ENCODE results near the gene FFAR2. TPM values are rescaled to one million over a fixed set of nuclear protein-coding genes. Genes with fewer than 3 reads are reported as not detected.
A peak's percentile ranks its signal among the peaks of the same experiment; 100 is the strongest.

FFAR2 gene
- total RNA-seq, 1 donor from 2014 or later: not detected

DNA sequence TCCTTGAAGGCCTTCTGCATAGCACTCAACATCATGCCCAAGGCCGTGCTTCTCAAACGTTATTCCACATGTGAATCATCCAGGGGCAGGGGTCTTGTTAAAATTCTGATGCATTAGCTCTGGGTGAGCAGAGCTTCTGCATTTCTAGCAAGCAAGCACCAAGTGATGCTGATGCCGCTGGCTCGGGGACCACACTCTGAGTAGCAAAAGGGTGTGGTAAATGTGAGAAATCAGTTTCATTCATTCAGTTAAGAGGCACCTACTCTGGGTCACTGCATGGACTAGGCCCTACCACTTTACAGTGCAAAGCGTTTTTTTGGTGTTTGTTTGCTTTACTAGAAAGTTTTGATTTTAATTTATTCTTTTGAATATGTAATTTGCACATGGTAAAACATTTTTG lies 35.0 kb downstream of the FFAR2 start:
- no peak overlapping the region for H3K27ac ChIP-seq
- TF ChIP-seq POLR2A (IDR thresholded peaks at IDR 0.05) (no peak), POLR2AphosphoS5 (IDR thresholded peaks at IDR 0.05; ENCODE audit: insufficient read depth in 1 of 2, low read depth in 1 of 2) (no peak)
- TF ChIP-seq, protein P1, sequence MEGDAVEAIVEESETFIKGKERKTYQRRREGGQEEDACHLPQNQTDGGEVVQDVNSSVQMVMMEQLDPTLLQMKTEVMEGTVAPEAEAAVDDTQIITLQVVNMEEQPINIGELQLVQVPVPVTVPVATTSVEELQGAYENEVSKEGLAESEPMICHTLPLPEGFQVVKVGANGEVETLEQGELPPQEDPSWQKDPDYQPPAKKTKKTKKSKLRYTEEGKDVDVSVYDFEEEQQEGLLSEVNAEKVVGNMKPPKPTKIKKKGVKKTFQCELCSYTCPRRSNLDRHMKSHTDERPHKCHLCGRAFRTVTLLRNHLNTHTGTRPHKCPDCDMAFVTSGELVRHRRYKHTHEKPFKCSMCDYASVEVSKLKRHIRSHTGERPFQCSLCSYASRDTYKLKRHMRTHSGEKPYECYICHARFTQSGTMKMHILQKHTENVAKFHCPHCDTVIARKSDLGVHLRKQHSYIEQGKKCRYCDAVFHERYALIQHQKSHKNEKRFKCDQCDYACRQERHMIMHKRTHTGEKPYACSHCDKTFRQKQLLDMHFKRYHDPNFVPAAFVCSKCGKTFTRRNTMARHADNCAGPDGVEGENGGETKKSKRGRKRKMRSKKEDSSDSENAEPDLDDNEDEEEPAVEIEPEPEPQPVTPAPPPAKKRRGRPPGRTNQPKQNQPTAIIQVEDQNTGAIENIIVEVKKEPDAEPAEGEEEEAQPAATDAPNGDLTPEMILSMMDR (IDR thresholded peaks at IDR 0.05): no peak
- H3K27me3 ChIP-seq: no peaks in the 10 kb centered on the region
- no peak for DNase-seq (ENCODE audit: extremely low spot score in 2 of 2)
- H3K36me3 ChIP-seq: no peaks in the 10 kb centered on the region
- H3K9me3 ChIP-seq: no peaks in the 10 kb centered on the region
- intact Hi-C loops (cut with DNase I): no loop called here
- no peak overlapping the region for H3K4me3 ChIP-seq
- H3K4me1 ChIP-seq: no peaks in the 10 kb centered on the region

DNA sequence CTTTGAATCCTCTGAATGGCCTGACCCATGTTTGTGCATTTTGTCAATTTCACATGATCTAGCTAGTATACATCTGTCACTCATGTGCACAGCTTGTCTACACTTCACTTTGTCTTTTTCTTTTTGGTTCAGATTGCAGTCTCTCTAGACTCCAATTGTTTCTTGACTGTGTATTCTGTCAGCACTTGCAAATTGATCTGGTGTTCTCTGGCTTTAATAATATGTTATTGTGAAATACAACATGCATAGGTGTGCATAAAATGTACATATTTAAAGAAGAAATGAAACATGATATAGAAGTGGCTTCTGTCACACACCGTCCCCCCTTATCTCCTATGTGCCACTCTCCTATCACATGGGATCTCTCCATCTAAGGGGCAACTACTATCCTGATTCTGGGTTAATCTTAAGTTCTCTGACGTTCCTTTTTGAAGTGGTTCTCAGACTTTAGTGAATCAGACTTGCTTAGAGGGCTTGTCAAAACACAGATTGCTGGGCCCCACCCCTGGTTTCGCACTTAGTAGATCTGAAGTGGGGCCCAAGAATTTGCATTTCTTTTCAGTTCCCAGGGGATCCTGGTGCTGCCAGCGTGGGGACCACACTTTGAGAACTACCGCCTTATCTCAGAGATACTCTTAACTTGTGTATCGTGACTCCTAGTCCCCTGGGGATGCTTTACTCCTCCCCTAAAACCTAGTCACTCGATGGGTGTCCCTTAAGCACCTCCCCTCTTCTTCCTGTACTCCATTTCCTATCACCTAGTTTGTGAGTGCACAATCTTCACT lies 36.4 kb downstream of the FFAR2 start:
- no peak overlapping the region for H3K27ac ChIP-seq
- no peaks in the 10 kb centered on the region for H3K9me3 ChIP-seq
- no peak for DNase-seq (ENCODE audit: extremely low spot score in 2 of 2)
- no peak overlapping the region for H3K4me3 ChIP-seq
- intact Hi-C loops (cut with DNase I): no loop called here
- TF ChIP-seq POLR2AphosphoS5 (IDR thresholded peaks at IDR 0.05; ENCODE audit: insufficient read depth in 1 of 2, low read depth in 1 of 2) (no peak), POLR2A (IDR thresholded peaks at IDR 0.05) (no peak)
- TF ChIP-seq, protein P1 (IDR thresholded peaks at IDR 0.05): no peak
- H3K36me3 ChIP-seq: no peaks in the 10 kb centered on the region
- H3K27me3 ChIP-seq: no peaks in the 10 kb centered on the region
- no peaks in the 10 kb centered on the region for H3K4me1 ChIP-seq

DNA sequence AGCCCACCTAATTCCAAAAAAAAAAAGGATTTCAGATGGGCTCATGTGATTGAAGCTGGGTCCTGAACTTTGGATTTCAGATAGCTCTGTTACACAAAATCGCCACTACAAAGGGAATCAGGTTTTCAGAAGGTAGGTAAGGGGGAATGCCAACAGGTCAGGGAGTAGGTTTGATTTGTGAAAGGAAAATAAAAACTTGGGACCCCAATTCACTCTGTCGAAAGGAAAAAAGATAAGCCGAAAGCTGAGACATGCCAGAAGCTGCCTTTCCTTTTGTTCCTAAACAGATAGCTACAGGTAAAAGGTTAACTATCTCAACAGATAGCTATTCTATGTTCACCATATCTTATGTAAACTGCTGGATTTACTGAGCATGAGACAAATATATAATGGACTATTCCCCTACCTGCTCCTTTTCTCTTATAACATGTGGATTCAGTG lies 38.2 kb downstream of the FFAR2 start:
- Histone ChIP-seq H3K27me3 (no peaks in the 10 kb centered on the region), H3K9me3 (no peaks in the 10 kb centered on the region), H3K36me3 (no peaks in the 10 kb centered on the region), H3K4me3 (no peak overlapping the region), H3K4me1 (no peaks in the 10 kb centered on the region), H3K27ac (no peak overlapping the region)
- DNase-seq (ENCODE audit: extremely low spot score in 2 of 2): no peak
- intact Hi-C loops (cut with DNase I): no loop called here
- TF ChIP-seq POLR2A (IDR thresholded peaks at IDR 0.05) (no peak), POLR2AphosphoS5 (IDR thresholded peaks at IDR 0.05; ENCODE audit: insufficient read depth in 1 of 2, low read depth in 1 of 2) (no peak)
- TF ChIP-seq, protein P1 (IDR thresholded peaks at IDR 0.05): no peak

DNA sequence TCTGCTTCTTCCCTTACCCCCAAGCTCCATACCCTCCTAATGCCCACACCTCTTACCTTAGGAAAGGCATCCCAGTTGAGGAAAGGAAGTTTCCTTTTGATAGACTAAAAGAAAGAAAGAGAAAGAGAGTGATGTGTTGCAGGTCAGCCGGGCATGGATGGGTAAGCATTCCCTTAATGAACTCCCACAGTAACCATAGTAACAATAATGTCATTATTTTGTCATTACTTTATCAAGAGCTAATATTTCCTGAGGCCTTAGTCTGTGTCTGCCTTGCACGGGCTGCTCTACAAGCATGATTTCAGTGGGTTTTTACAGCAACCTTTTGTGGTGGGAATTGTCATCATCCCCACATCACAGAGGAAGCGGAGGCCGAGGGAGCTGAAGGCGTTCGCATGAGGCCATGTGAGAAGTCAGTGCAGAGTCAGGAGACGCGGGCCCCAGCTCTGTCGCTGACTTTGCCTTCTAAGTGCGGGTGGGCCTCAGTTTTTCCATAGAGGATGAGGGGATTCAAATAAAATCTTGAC lies 39.7 kb downstream of the FFAR2 start:
- H3K9me3 ChIP-seq: no peaks in the 10 kb centered on the region
- peaks cover 3% of the 10 kb centered on the region for H3K4me1 ChIP-seq
- DNase-seq (ENCODE audit: extremely low spot score in 2 of 2): no peak
- intact Hi-C loops (cut with DNase I): no loop called here
- H3K27ac ChIP-seq: no peak overlapping the region
- TF ChIP-seq POLR2AphosphoS5 (IDR thresholded peaks at IDR 0.05; ENCODE audit: insufficient read depth in 1 of 2, low read depth in 1 of 2) (no peak), POLR2A (IDR thresholded peaks at IDR 0.05) (no peak)
- TF ChIP-seq, protein P1 (IDR thresholded peaks at IDR 0.05): no peak
- H3K36me3 ChIP-seq: no peaks in the 10 kb centered on the region
- no peaks in the 10 kb centered on the region for H3K27me3 ChIP-seq
- no peak overlapping the region for H3K4me3 ChIP-seq

DNA sequence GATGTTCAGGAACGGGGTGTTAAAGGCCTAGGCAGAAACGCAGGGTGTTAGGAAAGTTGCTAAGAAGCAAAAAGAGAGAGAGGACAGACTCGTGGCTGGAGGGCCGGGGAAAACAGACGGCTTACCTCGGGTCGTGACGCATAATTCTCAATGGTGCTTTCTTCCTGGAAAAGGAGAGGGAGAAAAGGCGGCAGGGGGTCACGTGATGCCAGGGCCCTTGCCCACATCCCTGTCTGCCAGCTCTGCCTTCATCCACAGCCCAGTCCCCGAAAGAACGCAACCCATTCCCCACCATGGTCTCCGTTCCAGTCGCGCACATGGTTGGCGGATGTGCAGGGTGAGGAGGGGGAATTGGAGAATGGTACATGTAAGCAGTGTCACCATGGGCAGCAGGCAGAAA lies 40.6 kb downstream of the FFAR2 start:
- TF ChIP-seq POLR2A (IDR thresholded peaks at IDR 0.05): no peak
- TF ChIP-seq POLR2AphosphoS5 (IDR thresholded peaks at IDR 0.05; ENCODE audit: insufficient read depth in 1 of 2, low read depth in 1 of 2): no peak
- TF ChIP-seq, protein P1 (IDR thresholded peaks at IDR 0.05): no peak
- Histone ChIP-seq H3K27ac (no peak overlapping the region), H3K4me3 (peak overlapping the region in 1 of 2 donors; percentile 25), H3K27me3 (no peaks in the 10 kb centered on the region), H3K4me1 (peaks cover 5% of the 10 kb centered on the region), H3K9me3 (no peaks in the 10 kb centered on the region), H3K36me3 (no peaks in the 10 kb centered on the region)
- DNase-seq (ENCODE audit: extremely low spot score in 2 of 2): no peak
- intact Hi-C loops (cut with DNase I): no loop called here
